ENCODE results near the gene CAPG.

DNA sequence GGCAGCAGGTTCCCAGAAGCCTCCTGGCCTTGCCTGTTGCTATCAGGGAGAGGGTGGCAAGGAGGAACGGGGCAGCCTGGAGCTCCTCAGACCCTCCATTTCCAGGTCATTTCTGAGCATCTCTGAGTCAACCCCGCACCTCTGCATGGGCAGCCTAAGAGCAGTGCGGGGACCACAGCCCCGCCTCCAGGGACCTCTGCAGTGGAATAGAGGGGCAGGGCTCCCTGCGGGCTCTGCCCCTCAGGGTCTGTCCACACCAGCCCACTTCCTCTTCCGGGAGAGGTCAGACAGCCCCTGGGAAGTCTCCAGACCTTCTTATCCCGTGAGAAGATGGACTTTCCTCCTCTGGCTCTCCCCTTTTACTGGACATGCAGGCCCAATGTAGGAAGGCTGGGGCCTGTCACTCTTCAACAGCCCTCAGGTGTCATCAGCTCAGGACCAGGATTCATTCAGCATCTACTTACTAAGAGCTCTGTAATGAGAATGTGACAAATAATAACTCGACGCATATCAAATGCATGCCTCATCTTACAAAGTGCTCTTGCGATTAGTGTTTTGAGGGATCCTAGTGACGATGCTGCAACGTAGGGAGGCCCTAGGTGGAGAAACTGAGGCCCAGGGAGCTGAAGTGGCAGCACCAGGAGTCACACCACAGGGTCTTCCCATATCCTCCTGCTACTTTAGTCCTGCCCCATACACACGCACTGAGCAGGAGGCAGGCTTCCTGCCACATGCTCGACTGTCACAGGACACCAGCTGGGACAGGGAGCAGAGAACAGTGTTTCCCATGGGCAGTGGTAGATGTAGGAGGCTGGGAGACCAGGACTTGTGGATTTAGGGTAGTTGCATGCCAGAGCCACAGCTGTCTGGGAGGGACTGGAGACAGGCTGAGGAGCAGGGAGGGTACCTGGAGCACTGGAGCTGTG, 36.4 kb upstream of the CAPG start:
- no peak for TF ChIP-seq GATA3 (IDR thresholded peaks at IDR 0.05; ENCODE audit: low read depth, low read length)
- no peak for TF ChIP-seq GATA2 (IDR thresholded peaks at IDR 0.05; ENCODE audit: low read depth, low read length)
